SK-N-SH (cell line): ENCODE data around the gene HMGCS1. TPM values are rescaled to one million over a fixed set of nuclear protein-coding genes. Genes with fewer than 3 reads are reported as not detected.

Experiments used
- CTCF ChIA-PET: fragments of 300-600, 350-600 bp; formaldehyde crosslinking; extraction: SDS; loops from one replicate; lab custom pipeline; 2021; lab: Yijun Ruan, JAX
- POLR2A ChIA-PET: fragments of 350-600 bp; sonication (Branson Sonifier 250); formaldehyde crosslinking; extraction: SDS; loops from one replicate; lab custom pipeline; 2020; ENCODE audit warnings: antibody characterized with exemption, inconsistent platforms; lab: Yijun Ruan, JAX
- DNase-seq: peaks from one replicate; pipeline ENCODE4 v3.0.0; 2012
- H2AFZ ChIP-seq: fragments of 200-600 bp; sonication (generic); 2 replicates; pipeline ENCODE4 v1.8.1; 2016; ENCODE audit warnings: antibody characterized with exemption, mild to moderate bottlenecking, low read depth
- H3F3A ChIP-seq: fragments of 200-600 bp; sonication (generic); replicated peaks from 2 replicates; pipeline ENCODE3; 2016; ENCODE audit warnings: antibody characterized with exemption, mild to moderate bottlenecking; ENCODE audit not compliant: insufficient read depth
- H3K27ac ChIP-seq, 2 experiments: fragments of 200-500 bp in 1 of 2; fragments of 200-600 bp in 1 of 2; sonication (Bioruptor generic) in 1 of 2; sonication (generic), shearing (Covaris generic) in 1 of 2; 2 replicates each; pipeline versions ENCODE4 v1.5.1 to v1.6.1; 2014 to 2016; ENCODE audit warnings: low read depth in 2 of 2, inconsistent platforms in 1 of 2, low read length in 1 of 2, mild to moderate bottlenecking in 1 of 2, mixed read lengths in 1 of 2
- H3K27me3 ChIP-seq: fragments of 200-600 bp; sonication (generic), shearing (Covaris generic); 2 replicates; pipeline ENCODE4 v1.6.1; 2016; ENCODE audit warnings: mixed run types; ENCODE audit not compliant: insufficient read depth
- H3K36me3 ChIP-seq, 2 experiments: fragments of 200-500 bp in 1 of 2; fragments of 200-600 bp in 1 of 2; sonication (Bioruptor generic) in 1 of 2; sonication (generic) in 1 of 2; replicated peaks in 1 of 2; 2 replicates each; pipeline versions ENCODE3 to v1.5.1; 2014 to 2016; ENCODE audit warnings: low read length in 1 of 2, mild to moderate bottlenecking in 1 of 2; ENCODE audit not compliant: insufficient read depth in 2 of 2, control insufficient read depth in 1 of 2
- H3K4me1 ChIP-seq, 2 experiments: fragments of 200-500 bp in 1 of 2; fragments of 200-600 bp in 1 of 2; sonication (Bioruptor generic) in 1 of 2; sonication (generic), shearing (Covaris generic) in 1 of 2; 2 replicates each; pipeline versions ENCODE4 v1.5.1 to v1.6.1; 2014 to 2016; ENCODE audit warnings: low read depth in 1 of 2, low read length in 1 of 2, mixed run types in 1 of 2; ENCODE audit not compliant: insufficient read depth in 2 of 2, control insufficient read depth in 1 of 2
- H3K4me2 ChIP-seq: fragments of 200-600 bp; sonication (generic), shearing (Covaris generic); 2 replicates; pipeline ENCODE4 v1.6.1; 2017; ENCODE audit warnings: mixed run types
- H3K4me3 ChIP-seq, 2 experiments: fragments of 200-500 bp in 1 of 2; fragments of 200-600 bp in 1 of 2; sonication (Bioruptor generic) in 1 of 2; sonication (generic), shearing (Covaris generic) in 1 of 2; 2 replicates each; pipeline versions ENCODE4 v1.5.1 to v1.8.1; 2014 to 2016; ENCODE audit warnings: low read depth in 2 of 2, inconsistent platforms in 1 of 2, low read length in 1 of 2, mild to moderate bottlenecking in 1 of 2, mixed read lengths in 1 of 2, moderate library complexity in 1 of 2
- H3K79me2 ChIP-seq: fragments of 200-600 bp; sonication (generic); 2 replicates; pipeline ENCODE4 v1.8.1; 2017; ENCODE audit warnings: mild to moderate bottlenecking; ENCODE audit not compliant: insufficient read depth
- H3K9ac ChIP-seq: fragments of 200-600 bp; sonication (generic); 2 replicates; pipeline ENCODE4 v1.6.1; 2017; ENCODE audit warnings: mixed run types
- H3K9me2 ChIP-seq: fragments of 200-600 bp; sonication (generic); 2 replicates; pipeline ENCODE4 v1.6.1; 2017; ENCODE audit warnings: mixed run types
- H3K9me3 ChIP-seq: fragments of 200-600 bp; sonication (generic); 2 replicates; pipeline ENCODE4 v1.6.1; 2017; ENCODE audit warnings: mixed run types, mild to moderate bottlenecking, moderate library complexity
- H4K20me1 ChIP-seq: fragments of 200-600 bp; sonication (generic); 2 replicates; pipeline ENCODE4 v1.6.1; 2017; ENCODE audit warnings: mild to moderate bottlenecking, mixed run types; ENCODE audit not compliant: insufficient read depth
- CTCF ChIP-seq: fragments of 200-600 bp; sonication (generic); IDR thresholded peaks from 2 replicates; pipeline ENCODE4 v1.6.1; 2017; ENCODE audit warnings: antibody characterized with exemption, mild to moderate bottlenecking, moderate library complexity
- FOXJ3 ChIP-seq: sonication (generic); formaldehyde crosslinking; IDR thresholded peaks from 2 replicates; pipeline ENCODE4 v1.5.1; 2020; ENCODE audit warnings: mild to moderate bottlenecking, missing genetic modification reagents
- FOXM1 ChIP-seq: IDR thresholded peaks from 2 replicates; pipeline ENCODE4 v1.4.0; 2012; ENCODE audit warnings: low read depth, mild to moderate bottlenecking
- GABPA ChIP-seq: IDR thresholded peaks from 2 replicates; pipeline ENCODE4 v1.4.0; 2012; ENCODE audit warnings: low read depth, mild to moderate bottlenecking
- GATA2 ChIP-seq: sonication (generic); formaldehyde crosslinking; IDR thresholded peaks from 2 replicates; pipeline ENCODE4 v1.5.0; 2020; ENCODE audit warnings: mild to moderate bottlenecking, missing genetic modification reagents
- JUND ChIP-seq: IDR thresholded peaks from 2 replicates; pipeline ENCODE4 v1.4.0; 2012
- RAD21 ChIP-seq: IDR thresholded peaks from 2 replicates; pipeline ENCODE4 v1.6.1; 2012; ENCODE audit warnings: mild to moderate bottlenecking, low read length
- RXRA ChIP-seq: IDR thresholded peaks from 2 replicates; pipeline ENCODE4 v1.4.0; 2012; ENCODE audit warnings: low read depth, mild to moderate bottlenecking, borderline replicate concordance
- SIN3A ChIP-seq: IDR thresholded peaks from 2 replicates; pipeline ENCODE4 v1.6.1; 2012; ENCODE audit warnings: low read depth, mild to moderate bottlenecking, low read length, moderate library complexity, borderline replicate concordance
- SMC3 ChIP-seq: IDR thresholded peaks from 2 replicates; pipeline ENCODE4 v1.6.1; 2012; ENCODE audit warnings: low read depth, low read length, improper control_type of control experiment
- TCF12 ChIP-seq: IDR thresholded peaks from 2 replicates; pipeline ENCODE4 v1.4.0; 2012
- USF1 ChIP-seq: IDR thresholded peaks from 2 replicates; pipeline ENCODE4 v1.4.0; 2012; ENCODE audit warnings: low read depth, borderline replicate concordance
- USF2 ChIP-seq: fragments of 150-350 bp; IDR thresholded peaks from 2 replicates; pipeline ENCODE4 v1.6.1; 2017; ENCODE audit warnings: antibody characterized with exemption, low read length, low read depth, borderline replicate concordance
- WGBS: methylation state at CpG from one replicate; pipeline ENCODE4 v1.1.6; 2017; ENCODE audit warnings: low lambda C conversion rate; 5-methylcytosine and 5-hydroxymethylcytosine counted together
- polyA plus RNA-seq, 3 experiments: library from polyadenylated mRNA; depleted of rRNA; stranded (reverse); fragments of >200 nt; gene quantifications; 2 replicates each; pipeline ENCODE4 v1.2.3, GENCODE V29; 2012

Gene HMGCS1
- polyA plus RNA-seq, 1 of the 3 experiments (the other 2 are of a cell fraction): 8.2 TPM

- TF ChIP-seq CTCF: no peak
- no peak for TF ChIP-seq TCF12
- no peak for TF ChIP-seq SIN3A
- no peak for TF ChIP-seq SMC3
- TF ChIP-seq FOXM1: no peak
- TF ChIP-seq GABPA: no peak
- TF ChIP-seq USF1: no peak
These were observed 33.5 kb downstream of the HMGCS1 start (continued) for GRCh38 chr5:43279548-43280274.

GRCh38 chr5:43275391-43275790 is 37.8 kb downstream of the HMGCS1 start:
- TF ChIP-seq RAD21 (no peak), FOXJ3 (no peak), USF2 (no peak), GATA2 (CRISPR knock-in tag) (no peak), RXRA (no peak), SIN3A (no peak), JUND (no peak)
- no peak overlapping the region for H3K4me3 ChIP-seq
- POLR2A ChIA-PET: no interaction called here

More at GRCh38 chr5:43275391-43275790, 37.8 kb downstream of the HMGCS1 start:
- Histone ChIP-seq H2AFZ (no peak overlapping the region), H3K27me3 (peaks cover 24% of the 10 kb centered on the region; the same call in 1 of the 2 replicates), H3F3A (no peaks in the 10 kb centered on the region), H3K36me3 (no peaks in the 10 kb centered on the region), H3K9ac (no peak overlapping the region), H3K79me2 (no peaks in the 10 kb centered on the region), H3K27ac (no peak overlapping the region), H3K9me2 (no peaks in the 10 kb centered on the region), H4K20me1 (no peaks in the 10 kb centered on the region), H3K9me3 (no peaks in the 10 kb centered on the region), H3K4me2 (no peak overlapping the region), H3K4me1 (no peaks in the 10 kb centered on the region; a peak in 1 of 4 replicates)
- DNase-seq: no peak
- CTCF ChIA-PET: no interaction called here
- WGBS: 27% methylated on average over 4 of the region's 4 CpGs
